ACC112 (cell line): ENCODE measurements around the gene CD79A.

ENCODE experiments used
- H2AFZ ChIP-seq: fragments of 200-600 bp; sonication (generic); one replicate; pipeline ENCODE4 v1.6.0; 2017; ENCODE audit warnings: antibody characterized with exemption, low read length; ENCODE audit not compliant: unreplicated experiment
- H3K27ac ChIP-seq: fragments of 200-600 bp; sonication (generic); 2 replicates; pipeline ENCODE4 v1.5.1; 2014; ENCODE audit warnings: low read depth, mild to moderate bottlenecking, antibody characterized with exemption, low read length, moderate library complexity
- H3K27me3 ChIP-seq: fragments of 200-600 bp; sonication (generic); 2 replicates; pipeline ENCODE4 v1.6.1; 2014; ENCODE audit warnings: mild to moderate bottlenecking, antibody characterized with exemption, low read length, moderate library complexity, mixed read lengths; ENCODE audit not compliant: insufficient read depth
- H3K36me3 ChIP-seq: fragments of 200-600 bp; sonication (generic); 2 replicates; pipeline ENCODE4 v1.6.1; 2016; ENCODE audit warnings: mild to moderate bottlenecking, antibody characterized with exemption, low read length, moderate library complexity, mixed read lengths; ENCODE audit not compliant: insufficient read depth
- H3K4me1 ChIP-seq: fragments of 200-600 bp; sonication (generic); one replicate; pipeline ENCODE4 v1.6.1; 2016; ENCODE audit warnings: low read length, mixed read lengths; ENCODE audit not compliant: insufficient read depth, unreplicated experiment, control insufficient read depth
- H3K4me3 ChIP-seq: fragments of 200-600 bp; sonication (generic); 2 replicates; pipeline ENCODE4 v1.5.1; 2014; ENCODE audit warnings: mild to moderate bottlenecking, low read depth, low read length
- H3K79me2 ChIP-seq: fragments of 200-600 bp; sonication (generic); one replicate; pipeline ENCODE4 v1.6.0; 2016; ENCODE audit warnings: low read length; ENCODE audit not compliant: control insufficient read depth, unreplicated experiment, insufficient read depth

Gene CD79A

DNA sequence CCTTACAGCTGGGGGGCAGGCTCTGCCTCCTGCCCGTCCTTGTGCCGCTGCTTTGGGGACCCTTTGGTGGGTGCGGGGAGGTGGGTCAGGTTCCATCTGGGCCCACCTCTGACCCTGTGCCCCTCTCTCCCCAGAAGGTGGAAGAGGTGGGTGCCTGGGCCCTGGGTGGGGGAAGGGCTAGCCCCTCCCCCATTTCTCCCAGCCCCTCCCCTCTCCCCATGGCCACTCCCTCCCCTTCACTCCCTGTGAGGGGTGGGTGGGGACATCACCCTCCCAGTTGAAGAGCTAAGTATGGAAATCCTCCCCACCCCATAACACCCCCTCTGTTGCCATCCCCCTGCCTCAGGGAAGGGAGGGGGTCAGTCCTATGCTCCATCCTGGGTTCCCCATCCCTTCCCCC lies 20.1 kb downstream of the CD79A start:
- H3K27me3 ChIP-seq: no peaks in the 10 kb centered on the region
- no peaks in the 10 kb centered on the region for H3K79me2 ChIP-seq
- H2AFZ ChIP-seq: no peak overlapping the region
- H3K27ac ChIP-seq: no peak overlapping the region
- no peaks in the 10 kb centered on the region for H3K36me3 ChIP-seq
- H3K4me1 ChIP-seq: no peaks in the 10 kb centered on the region
- no peak overlapping the region for H3K4me3 ChIP-seq

DNA sequence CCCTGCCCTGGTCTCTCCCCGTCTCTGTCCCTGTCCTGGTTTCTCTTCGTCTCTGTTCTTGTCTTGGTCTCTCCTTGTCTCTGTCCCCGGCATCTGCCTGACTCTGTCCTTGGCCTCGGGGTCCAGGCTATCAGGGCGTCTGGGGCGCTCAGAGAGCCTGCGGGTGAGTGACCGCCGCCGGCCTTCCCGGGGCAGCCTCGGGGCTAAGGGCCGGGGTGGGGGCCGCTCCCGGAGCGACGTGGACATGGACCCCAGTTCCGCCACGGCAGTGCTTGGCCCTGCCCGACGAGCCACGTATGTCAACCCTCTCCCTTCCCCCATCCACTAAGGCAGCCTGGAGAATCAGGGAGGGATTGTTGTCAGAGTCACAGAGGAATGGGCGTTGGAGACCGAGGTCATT lies 20.7 kb downstream of the CD79A start:
- H3K27ac ChIP-seq: no peak overlapping the region
- H3K27me3 ChIP-seq: no peaks in the 10 kb centered on the region
- H3K79me2 ChIP-seq: no peaks in the 10 kb centered on the region
- H3K36me3 ChIP-seq: no peaks in the 10 kb centered on the region
- no peak overlapping the region for H2AFZ ChIP-seq
- H3K4me3 ChIP-seq: no peak overlapping the region
- no peaks in the 10 kb centered on the region for H3K4me1 ChIP-seq

DNA sequence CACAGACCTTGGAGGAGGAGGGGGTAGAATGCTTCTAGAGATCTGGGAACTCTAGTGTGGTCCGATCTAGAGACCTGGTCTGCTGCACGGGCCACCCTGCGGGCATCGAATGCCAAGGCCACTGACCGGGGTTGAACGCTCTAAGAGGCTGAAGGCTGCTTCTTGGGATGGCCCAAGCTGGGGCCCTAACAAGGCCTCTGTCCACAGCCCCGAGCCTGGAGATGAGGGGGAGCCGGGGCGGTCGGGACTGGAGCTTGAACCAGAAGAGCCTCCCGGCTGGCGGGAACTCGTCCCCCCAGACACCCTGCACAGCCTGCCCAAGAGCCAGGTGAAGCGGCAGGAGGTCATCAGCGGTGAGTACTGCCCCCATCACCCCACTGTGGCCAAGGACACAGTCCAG lies 21.2 kb downstream of the CD79A start:
- H3K36me3 ChIP-seq: no peaks in the 10 kb centered on the region
- H3K4me3 ChIP-seq: no peak overlapping the region
- H3K4me1 ChIP-seq: no peaks in the 10 kb centered on the region
- H3K27me3 ChIP-seq: no peaks in the 10 kb centered on the region
- no peak overlapping the region for H2AFZ ChIP-seq
- H3K27ac ChIP-seq: no peak overlapping the region
- H3K79me2 ChIP-seq: no peaks in the 10 kb centered on the region

DNA sequence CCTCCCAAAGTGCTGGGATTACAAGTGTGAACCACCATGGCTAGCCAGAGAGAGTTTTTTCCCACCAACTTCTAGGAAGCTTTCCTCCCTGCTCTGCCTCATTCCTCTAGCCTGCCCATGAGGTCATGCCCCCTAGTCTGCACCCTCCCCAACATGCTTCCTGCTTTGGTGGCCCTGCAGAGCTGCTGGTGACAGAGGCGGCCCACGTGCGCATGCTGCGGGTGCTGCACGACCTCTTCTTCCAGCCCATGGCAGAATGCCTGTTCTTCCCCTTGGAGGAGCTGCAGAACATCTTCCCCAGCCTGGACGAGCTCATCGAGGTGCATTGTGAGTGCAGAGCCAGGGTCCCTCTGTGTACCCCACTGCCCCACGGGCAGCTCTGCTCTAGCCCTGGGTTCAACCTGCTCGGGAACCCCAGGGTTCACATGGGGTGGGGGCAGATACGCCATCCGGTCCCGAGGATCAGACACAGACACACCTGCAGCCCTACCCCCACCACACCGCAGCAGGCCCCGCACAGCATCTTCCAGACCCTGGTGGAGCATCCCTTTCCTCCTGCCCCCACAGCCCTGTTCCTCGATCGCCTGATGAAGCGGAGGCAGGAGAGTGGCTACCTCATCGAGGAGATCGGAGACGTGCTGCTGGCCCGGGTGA lies 24.8 kb downstream of the CD79A start:
- no peak overlapping the region for H3K4me3 ChIP-seq

DNA sequence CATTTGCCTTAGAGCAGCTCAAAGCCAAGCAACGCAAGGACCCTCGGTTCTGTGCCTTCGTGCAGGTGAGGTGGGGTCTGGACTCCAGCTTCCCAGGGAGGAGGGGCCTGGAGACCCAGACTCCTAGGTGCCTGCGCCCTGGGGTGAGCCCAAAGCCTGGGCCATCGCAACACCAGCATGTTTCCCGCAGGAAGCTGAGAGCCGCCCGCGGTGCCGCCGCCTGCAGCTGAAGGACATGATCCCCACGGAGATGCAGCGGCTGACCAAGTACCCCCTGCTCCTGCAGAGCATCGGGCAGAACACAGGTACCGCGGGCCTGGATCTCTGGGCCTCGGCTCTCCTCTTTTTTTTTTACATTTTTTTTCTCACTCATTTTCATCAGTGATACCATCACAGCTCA lies 25.5 kb downstream of the CD79A start:
- no peaks in the 10 kb centered on the region for H3K27me3 ChIP-seq
- H3K36me3 ChIP-seq: no peaks in the 10 kb centered on the region
- no peak overlapping the region for H2AFZ ChIP-seq
- no peaks in the 10 kb centered on the region for H3K4me1 ChIP-seq
- no peak overlapping the region for H3K4me3 ChIP-seq
- H3K79me2 ChIP-seq: no peaks in the 10 kb centered on the region
- no peak overlapping the region for H3K27ac ChIP-seq

More for the DNA sequence above, 24.8 kb downstream of the CD79A start:
- H3K79me2 ChIP-seq: no peaks in the 10 kb centered on the region
- no peak overlapping the region for H2AFZ ChIP-seq
- no peaks in the 10 kb centered on the region for H3K27me3 ChIP-seq
- H3K4me1 ChIP-seq: no peaks in the 10 kb centered on the region
- no peaks in the 10 kb centered on the region for H3K36me3 ChIP-seq
- no peak overlapping the region for H3K27ac ChIP-seq

DNA sequence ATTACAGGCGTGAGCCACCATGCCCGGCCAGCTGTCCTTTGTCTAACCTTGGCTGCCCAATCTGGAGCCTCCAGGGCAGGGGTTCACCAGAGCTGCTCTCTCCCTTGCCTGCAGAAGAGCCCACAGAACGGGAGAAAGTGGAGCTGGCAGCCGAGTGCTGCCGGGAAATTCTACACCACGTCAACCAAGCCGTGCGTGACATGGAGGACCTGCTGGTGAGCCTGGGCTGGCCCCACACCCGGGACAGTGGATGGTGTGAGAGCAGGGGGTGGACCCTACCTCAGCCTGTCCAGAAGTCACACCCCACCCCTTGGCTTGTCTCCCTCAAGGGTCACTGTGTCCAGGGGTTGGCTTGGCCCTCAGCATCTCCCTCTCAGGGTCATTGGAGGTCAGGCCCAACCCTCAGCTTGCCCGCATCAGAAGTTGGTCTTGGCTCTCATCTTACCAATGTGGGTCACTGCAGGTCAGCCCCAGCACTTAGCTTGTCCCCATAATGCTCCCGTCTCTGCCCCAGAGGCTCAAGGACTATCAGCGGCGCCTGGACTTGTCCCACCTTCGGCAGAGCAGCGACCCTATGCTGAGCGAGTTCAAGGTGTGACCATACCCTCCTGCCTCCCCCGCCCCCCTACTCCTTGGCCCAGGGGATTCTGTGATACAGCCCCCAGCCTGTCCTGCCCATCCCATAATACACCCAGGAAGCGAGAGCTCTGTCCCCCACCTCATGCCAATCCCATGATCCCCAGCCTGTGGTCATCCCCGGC lies 26.3 kb downstream of the CD79A start:
- no peaks in the 10 kb centered on the region for H3K27me3 ChIP-seq
- no peak overlapping the region for H3K27ac ChIP-seq
- H2AFZ ChIP-seq: no peak overlapping the region
- H3K4me1 ChIP-seq: no peaks in the 10 kb centered on the region
- H3K4me3 ChIP-seq: no peak overlapping the region
- no peaks in the 10 kb centered on the region for H3K79me2 ChIP-seq
- H3K36me3 ChIP-seq: no peaks in the 10 kb centered on the region

DNA sequence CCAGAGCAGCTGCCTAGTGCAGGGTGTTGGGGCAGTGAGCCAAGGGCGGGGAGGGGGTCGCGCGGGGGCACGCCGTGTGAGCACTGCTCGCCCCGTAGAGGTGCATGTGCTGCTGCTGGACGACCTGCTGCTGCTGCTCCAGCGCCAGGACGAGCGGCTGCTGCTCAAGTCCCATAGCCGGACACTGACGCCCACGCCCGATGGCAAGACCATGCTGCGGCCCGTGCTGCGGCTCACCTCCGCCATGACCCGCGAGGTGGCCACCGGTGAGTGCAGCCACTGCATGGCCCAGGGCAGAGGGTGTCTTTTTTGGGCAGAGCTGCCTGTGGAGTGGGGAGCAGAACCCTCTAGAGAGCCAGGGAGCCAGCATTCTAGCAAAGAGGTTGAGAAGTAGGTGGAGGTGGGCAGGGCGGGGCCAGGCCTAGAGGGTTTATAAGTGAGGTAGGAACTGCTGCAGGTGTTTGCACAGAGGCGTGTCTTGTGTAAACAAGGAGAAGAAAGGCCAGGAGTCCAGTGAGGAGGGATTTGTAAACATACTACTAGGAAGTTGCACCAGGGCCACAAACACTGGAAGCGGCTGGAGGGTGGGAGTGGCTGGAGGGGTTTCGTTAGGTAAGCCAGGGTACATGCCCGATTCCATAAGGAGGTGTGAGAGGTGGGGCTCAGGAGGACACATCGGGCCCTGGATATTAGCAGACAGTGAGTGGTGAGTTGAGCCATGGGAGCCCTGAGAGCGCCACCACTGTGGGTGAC lies 27.2 kb downstream of the CD79A start:
- no peak overlapping the region for H3K27ac ChIP-seq
- no peak overlapping the region for H2AFZ ChIP-seq
- no peak overlapping the region for H3K4me3 ChIP-seq
- H3K36me3 ChIP-seq: no peaks in the 10 kb centered on the region
- no peaks in the 10 kb centered on the region for H3K4me1 ChIP-seq
- H3K27me3 ChIP-seq: no peaks in the 10 kb centered on the region
- H3K79me2 ChIP-seq: no peaks in the 10 kb centered on the region

DNA sequence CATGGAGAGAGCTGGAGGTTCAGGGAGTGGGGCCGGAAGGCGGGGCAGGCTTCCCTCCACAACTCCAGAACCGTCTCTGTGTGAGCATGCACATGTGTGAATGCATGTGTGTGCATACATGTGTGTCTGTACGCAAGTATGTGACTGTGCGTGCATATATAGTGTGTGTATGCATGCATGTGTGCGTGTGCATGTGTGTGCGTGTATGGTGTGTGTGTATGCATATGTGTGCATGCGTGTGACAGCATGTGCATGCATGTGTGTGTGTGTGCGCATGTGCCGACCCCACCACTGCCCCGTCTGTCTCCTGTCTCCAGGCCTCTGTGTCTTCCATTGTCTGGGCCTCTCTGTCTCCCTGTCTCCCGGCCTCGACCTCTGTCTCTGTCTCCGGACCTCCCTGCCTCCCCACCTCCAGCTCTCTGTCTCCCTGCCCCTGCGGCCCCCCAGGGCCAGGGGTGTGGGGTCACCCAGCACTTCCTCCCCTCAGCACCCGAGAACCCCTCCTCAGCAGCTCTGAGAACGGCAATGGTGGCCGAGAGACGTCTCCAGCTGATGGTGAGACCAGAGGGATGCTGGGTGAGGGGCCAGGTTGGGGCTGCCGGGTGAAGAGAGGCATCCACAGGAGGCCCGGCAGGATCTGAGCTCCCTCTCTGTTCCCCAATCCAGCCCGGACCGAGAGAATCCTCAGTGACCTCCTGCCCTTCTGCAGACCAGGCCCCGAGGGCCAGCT lies 28.4 kb downstream of the CD79A start:
- Histone ChIP-seq H3K27ac (no peak overlapping the region), H3K4me3 (no peak overlapping the region), H3K36me3 (no peaks in the 10 kb centered on the region)

DNA sequence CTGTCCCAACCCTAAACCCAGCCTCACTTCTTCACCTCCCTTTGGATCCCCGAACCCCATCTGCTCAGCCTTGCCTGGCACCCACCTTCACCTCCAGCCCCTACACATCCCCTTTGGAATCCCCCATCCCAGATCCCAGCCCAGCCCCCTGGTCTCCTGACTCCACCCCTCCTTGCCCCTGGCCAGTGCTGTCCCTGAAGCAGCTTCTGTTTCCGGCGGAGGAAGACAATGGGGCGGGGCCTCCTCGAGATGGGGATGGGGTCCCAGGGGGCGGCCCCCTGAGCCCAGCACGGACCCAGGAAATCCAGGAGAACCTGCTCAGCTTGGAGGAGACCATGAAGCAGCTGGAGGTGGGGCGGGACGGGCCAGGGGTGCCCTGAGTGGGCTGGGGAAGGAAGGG lies 29.2 kb downstream of the CD79A start:
- Histone ChIP-seq H2AFZ (no peak overlapping the region), H3K36me3 (no peaks in the 10 kb centered on the region), H3K27me3 (no peaks in the 10 kb centered on the region), H3K79me2 (no peaks in the 10 kb centered on the region), H3K4me3 (no peak overlapping the region), H3K27ac (no peak overlapping the region), H3K4me1 (no peaks in the 10 kb centered on the region)

More for the DNA sequence above, 28.4 kb downstream of the CD79A start:
- Histone ChIP-seq H3K27me3 (no peaks in the 10 kb centered on the region), H2AFZ (no peak overlapping the region), H3K4me1 (no peaks in the 10 kb centered on the region), H3K79me2 (no peaks in the 10 kb centered on the region)

DNA sequence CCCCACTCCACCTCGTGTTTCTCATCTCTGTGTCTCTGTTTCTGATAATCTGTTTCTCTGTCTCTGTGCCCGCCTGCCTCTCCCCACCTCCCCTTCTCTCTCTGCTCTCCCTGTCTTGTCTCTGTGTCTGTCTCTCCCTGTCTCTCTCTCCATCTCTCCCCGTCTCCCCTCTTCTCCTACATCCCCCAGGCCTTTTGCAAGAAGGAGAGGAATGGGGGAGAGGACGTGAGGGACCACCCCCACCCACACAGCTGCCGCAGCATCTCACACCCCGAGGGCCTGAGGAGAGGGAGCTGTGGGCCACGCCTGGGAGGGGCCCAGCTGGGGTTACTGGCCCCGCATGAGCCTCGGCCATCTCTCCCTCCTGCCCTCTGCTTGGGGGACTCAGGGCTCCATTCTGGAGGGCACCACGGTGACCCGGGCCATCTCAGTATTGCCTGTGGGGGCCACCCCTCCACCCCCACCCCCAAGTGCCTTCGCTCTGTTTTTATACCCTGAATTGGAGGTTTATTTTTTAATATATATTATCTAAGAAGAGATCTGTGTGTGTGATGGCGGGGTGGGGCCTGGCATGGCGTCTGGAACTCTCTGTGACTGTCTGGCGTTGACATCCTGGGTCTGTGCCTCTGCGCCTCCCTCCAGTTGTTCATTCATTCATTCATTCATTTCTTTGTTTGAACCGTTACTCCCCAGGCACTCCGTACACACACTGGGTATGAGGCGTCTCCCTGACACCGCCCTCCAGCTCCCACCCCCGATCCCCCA lies 30.0 kb downstream of the CD79A start:
- peaks cover 5% of the 10 kb centered on the region; the same call in 1 of the 2 replicates for H3K27me3 ChIP-seq
- H3K27ac ChIP-seq: no peak overlapping the region
- no peaks in the 10 kb centered on the region for H3K4me1 ChIP-seq
- no peaks in the 10 kb centered on the region for H3K79me2 ChIP-seq
- H3K36me3 ChIP-seq: no peaks in the 10 kb centered on the region
- H3K4me3 ChIP-seq: no peak overlapping the region
- H2AFZ ChIP-seq: no peak overlapping the region
